ENCODE data around the gene C6orf62.
"Not testable (repeated sequence)": the region's sequence is repeated elsewhere in the genome, so short reads cannot be mapped to it uniquely, and the experiment has no call there.

C6orf62 gene

DNA sequence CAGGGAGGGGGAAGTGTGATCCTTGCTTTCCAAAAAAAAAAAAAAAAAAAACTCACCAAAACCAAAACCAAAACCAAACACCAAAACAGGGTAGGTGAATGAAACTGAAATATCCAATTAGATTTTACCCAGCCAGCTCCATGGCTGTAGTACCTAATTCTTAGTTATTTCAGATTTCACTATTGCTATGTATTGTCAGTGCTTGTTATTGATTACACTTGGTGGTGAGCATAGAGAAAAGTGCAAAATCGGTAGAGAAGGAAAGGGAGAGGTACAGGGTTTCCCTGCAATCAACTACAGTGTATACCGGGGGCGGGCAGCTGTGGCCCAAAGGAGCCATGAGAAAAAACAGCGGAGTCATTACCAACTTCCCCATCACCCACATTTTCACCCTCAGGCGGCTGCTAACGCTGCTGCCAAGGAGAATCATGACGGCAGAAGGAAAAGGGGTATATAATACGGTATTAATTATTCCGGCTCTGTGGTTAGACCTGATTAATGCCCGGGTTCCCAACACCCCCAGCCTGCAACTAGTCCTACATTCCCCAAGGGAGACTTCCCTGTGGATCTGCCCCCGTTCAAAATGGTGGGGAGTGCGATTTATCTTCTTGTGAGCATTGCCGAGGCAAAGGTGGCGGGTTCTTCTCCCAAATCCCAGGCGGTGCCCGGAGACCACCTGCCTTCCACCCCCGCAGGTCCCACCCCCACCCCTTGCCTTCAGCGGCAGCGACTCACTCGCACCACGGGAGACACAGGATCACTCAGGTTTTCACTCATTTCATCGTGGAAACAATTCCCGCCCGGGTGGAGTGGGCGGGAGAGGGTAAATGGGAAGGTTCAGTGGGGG lies at the start of gene C6orf62:
Gene C6orf62 (minus strand): TSS at position 30 of the 847 bp plus-strand sequence. CDS start 486 bp downstream, outside the sequence.
- DNase-seq, result peak; percentile 66

DNA sequence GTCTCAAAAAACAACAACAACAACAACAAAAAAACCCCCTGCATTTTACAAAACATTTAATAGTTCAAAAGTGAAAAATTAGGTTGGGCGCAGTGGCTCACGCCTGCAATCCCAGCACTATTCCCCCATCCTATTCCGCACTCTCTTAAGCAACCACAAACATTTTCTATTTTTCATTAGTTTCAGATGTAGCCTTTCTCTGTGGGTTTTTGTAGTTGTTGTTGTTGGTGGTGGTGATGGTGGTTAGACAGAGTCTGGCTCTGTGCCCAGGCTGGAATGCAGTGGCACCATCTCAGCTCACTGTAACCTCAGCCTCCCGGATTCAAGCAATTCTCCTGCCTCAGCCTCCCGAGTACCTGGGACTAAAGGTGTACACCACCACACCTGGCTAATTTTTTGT lies 49.4 kb upstream of the C6orf62 start:
- DNase-seq, result peak; percentile 29

DNA sequence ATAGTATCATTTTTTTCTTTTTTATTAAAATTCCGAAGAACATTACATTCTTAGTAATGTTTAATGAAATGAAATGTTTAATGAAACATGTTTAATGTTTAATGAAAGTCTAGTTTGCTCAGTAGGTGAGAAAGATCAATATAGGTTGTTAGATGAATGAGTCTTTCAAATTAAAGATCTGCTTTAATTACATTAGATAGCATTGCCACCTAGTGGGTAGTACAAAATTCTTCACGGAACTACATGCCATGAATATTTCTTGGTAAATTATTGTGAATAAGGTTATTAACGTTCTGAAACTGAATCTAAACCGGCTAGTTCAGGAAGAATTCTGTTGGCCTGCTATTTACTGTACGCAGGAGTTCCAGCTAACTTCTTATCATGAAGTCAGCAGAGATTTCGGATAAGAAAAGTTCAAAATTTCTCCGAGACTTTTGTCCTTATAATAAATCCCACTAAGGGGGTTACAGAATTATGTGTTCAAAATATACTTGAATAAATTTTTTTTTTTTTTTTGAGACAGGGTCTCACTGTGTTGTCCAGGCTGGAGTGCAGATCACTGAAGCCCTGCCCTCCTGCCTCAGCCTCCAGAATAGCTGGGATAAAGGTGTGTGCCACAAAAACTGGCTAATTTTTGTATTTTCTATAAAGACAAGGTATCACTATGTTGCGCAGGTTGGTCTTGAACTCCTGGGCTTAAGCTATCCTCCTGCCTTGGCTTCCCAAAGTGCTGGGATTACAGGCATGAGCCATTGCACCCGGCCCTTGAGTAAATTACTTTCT lies 47.9 kb upstream of the C6orf62 start:
- DNase-seq, result peak; percentile 29

DNA sequence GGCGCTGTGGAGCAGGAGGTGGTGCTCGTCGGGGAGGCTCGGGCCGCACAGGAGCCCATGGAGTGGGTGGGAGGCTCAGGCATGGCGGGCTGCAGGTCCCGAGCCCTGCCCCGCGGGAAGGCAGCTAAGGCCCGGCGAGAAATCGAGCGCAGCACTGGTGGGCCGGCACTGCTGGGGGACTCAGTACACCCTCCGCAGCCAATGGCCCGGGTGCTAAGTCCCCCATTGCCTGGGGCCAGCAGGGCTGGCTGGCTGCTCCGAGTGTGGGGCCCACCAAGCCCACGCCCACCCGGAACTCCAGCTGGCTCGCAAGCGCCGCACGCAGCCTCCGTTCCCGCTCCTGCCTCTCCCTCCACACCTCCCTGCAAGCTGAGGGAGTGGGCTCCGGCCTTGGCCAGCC lies 47.0 kb upstream of the C6orf62 start:
- not testable (repeated sequence) for DNase-seq

DNA sequence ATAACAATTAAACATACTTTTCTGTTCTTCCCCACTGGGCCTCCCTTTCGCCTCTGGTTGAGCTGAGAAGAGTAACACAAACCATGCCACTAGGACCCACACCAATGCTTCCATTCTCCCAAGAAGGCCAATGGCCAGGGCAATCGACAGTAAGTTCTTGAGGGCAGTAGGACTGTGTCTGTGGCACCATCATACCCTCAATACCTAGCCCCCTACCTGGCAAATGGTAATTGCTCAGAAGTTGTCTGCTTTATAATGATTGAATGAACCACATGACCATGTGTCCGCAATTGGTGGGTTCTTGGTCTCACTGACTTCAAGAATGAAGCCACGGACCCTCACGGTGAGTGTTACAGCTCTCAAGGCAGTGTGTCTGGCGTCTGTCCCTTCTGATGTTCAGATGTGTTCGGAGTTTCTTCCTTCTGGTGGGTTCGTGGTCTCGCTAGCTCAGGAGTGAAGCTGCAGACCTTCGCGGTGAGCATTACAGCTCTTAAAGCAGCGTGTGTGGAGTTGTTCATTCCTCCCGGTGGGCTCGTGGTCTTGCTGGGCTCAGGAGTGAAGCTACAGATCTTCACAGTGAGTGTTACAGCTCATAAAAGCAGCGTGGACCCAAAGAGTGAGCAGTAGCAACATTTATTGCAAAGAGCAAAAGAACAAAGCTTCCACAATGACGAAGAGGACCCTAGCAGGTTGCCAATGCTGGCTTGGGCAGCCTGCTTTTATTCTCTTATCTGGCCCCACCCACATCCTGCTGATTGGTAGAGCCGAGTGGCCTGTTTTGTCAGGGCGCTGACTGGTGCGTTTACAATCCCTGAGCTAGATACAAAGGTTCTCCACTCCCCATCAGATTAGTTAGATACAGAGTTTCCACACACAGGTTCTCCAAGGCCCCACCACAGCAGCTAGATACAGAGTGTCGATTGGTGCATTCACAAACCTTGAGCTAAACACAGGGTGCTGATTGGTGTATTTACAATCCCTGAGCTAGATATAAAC lies 46.2 kb upstream of the C6orf62 start:
- DNase-seq, result not testable (repeated sequence)

DNA sequence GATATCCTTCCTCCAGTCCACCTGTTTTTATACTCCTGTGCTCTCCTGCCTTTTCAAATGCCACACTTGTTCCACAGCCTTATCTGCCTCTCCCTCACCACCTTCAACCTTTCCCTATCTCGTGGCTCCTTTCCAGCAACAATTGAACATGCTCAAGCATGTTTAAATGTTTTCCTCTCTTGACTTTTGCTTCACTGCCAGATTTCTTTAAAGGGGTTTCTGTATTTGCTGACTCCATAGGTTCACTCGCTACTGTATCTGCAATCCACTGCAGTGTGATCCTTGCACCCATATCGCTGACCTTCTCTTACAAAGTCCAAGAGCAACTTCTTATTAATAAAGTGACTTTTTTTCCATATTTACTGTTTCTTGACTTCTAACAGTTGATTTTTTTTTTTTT lies 44.6 kb upstream of the C6orf62 start:
- no peak for DNase-seq

DNA sequence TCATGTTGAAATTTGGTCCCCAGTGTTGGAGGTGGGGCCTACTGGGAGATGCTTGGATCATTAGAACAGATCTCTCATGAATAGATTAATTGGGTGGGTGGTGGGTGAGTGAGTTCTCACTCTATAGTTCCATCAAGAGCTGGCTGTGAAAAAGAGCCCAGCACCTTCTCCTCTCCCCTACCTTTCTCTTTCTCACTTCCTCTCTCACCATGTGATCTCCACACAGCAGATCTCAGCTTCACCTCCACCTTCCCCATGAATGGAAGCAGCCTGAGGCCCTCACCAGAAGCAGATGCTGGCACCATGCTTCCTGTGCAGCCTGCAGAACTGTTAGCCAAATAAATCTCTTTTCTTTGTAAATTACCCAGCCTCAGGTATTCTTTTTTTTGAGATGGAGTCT lies 42.9 kb upstream of the C6orf62 start:
- DNase-seq, result no peak

DNA sequence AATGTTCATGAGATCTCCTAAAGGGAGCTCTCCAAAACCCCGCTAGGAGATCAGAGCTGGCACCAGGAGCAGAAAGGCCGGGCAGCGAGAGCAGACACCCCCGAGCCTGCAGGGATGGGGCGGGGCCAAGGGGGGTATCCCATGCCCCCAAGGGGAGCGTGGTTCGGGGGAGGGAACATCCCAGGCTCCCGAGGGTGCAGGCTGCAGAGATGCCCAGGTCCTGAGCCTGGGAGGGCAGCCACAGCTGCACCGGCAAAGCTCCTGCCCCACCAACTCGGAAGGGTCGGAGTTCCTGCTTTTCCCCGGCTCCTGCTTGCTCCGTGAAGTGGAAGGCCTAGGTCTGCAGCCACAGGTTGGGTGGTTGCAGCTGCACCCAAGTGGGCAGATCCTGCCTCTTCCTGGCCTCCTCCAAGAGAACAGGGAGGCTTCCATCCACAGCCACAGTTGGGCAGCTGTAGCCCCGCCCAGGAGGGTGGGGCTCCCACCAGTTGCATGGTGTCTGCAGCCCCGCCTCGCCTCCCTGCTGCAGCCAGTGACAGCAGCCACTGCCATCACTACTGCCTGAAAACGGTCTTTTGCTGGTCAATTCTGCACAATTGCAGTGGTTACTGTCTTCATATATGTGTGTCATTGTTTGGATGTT lies 42.4 kb upstream of the C6orf62 start:
- no peak for DNase-seq

DNA sequence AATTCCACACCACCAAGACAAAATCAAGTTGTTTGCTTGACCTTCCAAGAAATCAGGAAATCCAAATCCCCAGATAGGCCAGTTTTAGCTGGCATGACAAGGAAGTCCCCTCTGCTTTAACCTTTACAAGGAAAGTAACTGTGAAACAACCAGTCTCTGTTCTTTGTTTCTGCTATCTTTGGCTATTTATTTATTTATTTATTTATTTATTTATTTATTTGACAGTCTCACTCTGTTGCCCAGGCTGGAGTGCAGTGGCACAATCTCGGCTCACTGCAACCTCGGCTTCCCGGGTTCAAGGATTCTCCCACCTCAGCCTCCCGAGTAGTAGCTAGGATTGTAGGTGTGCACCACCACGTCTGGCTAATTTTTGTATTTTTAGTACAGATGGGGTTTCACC lies 41.3 kb upstream of the C6orf62 start:
- no peak for DNase-seq

DNA sequence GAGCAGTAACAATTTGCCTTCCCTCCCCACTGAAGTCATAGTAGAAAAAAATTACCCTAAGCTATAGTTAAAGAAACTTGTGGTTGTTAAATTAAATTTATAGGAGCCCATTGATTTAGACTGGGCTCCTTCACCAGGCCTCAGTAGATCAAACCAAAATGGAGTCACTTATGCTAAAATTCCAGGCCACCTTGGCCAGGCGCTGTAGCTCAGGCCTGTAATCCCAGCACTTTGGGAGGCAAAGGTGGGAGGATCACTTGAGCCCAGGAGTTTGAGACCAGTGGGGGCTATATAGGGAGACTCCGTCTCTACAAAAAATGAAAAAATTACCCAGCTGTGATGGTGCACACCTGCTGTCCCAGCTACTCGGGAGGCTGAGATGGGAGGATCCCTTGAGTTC lies 40.8 kb upstream of the C6orf62 start:
- no peak for DNase-seq

DNA sequence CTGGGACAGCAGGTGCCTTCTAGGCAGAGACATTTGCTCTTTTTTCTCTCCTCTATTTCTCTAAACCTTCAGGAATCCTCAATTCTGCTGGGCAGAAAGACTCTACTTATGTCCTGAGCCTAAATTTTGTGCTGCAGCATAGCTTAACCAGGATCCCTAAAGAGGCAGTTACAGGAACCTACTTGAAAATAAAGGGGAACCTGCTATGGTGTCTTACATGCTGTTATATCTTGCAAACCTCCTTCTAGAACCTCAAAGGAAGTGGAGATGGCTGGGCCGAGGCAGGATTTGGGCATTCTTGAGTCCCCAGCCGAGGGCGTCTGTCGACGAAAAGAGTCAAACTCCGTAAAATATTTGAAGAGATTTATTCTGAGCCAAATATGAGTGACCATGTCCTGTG lies 38.7 kb upstream of the C6orf62 start:
- no peak for DNase-seq

DNA sequence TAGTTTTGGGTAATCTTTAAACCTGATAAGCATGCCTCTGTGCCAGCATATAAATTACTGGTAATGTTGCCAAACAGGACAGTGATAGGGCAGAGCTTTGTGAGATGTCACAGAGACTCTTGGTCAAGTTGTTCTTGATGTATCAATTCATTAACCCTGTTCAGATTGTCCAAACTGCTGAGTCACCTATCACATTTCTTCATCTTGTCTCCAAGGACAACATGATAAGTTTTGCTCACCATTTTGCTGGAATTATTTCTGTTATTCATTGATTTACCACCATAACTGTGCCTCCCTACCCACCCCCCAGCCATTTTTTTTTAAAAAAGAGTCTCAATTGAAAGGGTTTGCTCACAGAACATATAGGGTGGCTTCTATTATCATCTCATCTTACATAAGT lies 36.3 kb upstream of the C6orf62 start:
- no peak for DNase-seq

DNA sequence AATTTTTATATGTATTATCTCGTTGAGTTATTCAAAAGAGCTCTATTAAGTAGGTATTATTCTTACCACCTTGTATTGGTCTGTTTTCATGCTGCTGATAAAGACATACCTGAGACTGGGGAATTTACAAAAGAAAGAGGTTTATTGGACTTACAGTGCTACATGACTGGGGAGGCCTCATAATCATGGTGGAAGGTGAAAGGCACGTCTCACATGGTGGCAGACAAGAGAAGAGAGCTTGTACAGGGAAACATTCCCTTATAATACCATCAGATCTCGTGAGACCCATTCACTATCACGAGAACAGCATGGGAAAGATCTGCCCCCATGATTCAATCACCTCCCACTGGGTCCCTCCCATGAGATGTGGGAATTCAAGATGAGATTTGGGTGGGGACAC lies 35.4 kb upstream of the C6orf62 start:
- not testable (repeated sequence) for DNase-seq

DNA sequence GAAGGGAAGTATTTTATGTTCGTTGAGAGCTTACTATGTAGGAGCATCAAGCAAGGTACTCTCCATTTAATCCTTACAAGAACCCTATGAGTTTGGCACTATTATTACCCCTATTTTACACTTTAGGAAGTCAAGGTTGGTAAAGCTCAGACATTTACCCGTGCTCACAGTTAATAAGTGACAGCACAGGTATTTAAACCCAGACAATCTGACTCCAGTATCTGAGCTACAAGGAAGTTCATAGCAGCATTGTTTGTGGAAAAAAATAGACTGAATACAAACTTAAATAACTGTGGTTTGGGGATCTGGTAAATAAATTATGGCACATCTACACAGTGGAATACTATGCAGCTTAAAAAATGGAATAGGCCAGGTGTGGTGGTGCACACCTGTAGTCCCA lies 34.6 kb upstream of the C6orf62 start:
- no peak for DNase-seq

DNA sequence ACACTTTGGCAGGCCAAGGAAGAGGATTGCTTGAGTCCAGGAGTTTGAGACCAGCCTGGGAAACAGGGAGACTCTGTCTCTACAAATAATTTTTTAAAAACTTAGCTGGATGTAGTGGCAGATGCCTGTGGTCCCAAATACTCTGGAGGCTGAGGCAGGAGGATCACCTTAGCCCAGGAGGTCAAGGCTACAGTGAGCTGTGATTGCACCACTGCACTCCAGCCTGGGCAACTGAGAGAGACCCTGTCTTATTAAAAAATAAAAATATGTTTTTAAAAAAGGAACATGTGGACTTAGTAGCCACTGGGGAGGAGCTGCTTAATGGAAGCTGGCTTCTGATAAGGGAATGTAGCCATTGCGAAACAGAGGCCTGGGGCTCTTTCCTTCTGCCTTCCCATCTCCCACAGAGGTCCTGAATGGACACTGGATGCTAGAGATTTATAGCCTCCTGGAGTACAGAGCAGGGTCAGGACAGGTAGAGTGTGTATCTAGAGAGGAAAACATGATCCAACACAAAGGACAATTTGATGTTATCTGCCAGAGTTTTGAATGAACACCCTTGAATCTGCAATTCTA lies 34.1 kb upstream of the C6orf62 start:
- peak; percentile 33 for DNase-seq

DNA sequence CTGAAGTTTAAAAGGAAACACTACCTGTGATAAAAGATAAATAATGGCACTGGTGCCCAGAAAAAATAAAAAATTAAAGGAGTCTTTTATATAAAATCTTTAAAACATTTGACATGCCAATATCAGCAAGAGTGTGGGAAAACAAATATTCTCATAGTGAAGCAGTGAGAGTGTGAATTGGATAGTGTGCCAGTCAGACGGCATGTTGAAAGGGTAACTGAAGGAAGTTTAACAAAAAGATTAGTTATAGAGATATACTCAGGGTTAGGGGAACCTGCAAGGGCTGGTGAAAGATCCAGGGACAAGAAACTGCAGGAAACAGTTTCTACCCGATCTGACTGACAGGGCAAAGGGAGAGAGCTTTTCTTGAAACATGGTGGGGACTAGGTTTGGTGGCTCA lies 33.5 kb upstream of the C6orf62 start:
- no peak for DNase-seq

DNA sequence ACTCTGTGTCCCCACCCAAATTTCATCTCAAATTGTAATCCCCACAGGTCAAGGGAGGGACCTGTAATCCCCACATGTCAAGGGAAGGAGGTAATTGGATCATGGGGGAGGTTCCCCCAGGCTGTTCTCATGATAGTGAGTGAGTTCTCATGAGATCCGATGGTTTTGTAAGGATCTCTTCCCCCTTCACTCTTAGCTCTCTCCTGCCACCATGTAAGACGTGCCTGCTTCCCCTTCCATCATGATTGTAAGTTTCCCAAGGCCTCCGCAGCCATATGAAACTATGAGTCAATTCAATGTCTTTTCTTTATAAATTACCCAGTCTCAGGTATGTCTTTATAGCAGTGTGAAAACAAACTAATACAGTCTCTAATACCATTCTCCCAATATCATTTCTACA lies 31.9 kb upstream of the C6orf62 start:
- DNase-seq, result not testable (repeated sequence)

DNA sequence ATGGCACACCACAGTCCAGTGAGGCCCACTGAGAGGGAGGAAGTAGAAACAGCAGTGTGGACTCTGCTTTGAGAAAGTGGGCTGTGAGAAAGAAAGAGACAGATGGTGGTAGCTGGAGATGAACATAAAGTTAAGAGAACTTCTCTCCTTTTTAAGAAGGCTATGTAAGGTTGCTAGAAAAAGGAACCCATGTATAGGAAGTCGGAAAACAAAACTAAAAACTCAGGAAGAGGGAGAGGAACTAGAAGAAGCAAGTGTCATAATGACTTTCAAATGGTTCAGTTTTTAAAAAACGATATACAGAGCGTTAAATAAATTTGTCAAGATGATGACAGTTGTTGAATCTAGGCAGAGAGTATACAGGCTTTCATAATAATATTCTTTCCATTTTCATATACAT lies 30.3 kb upstream of the C6orf62 start:
- DNase-seq, result no peak

DNA sequence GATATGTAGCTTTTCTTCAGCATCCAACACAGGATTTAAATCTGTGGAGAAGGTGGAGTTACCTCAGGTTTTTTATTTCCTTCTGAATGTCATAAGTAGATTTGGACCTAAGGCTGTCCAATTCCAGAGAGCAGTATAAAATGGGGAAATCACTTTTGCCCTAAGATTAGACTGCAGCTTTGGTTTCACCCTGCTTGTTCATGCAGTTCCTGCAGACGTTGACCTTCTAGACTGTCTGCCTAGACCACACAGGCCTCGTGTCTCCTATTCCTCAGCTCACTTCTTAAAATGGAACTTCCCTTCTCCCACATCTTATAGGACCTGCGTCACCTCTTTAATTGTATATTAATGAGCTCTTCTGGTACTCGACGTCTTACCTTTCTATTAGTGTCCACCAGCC lies 26.0 kb upstream of the C6orf62 start:
- no peak for DNase-seq

DNA sequence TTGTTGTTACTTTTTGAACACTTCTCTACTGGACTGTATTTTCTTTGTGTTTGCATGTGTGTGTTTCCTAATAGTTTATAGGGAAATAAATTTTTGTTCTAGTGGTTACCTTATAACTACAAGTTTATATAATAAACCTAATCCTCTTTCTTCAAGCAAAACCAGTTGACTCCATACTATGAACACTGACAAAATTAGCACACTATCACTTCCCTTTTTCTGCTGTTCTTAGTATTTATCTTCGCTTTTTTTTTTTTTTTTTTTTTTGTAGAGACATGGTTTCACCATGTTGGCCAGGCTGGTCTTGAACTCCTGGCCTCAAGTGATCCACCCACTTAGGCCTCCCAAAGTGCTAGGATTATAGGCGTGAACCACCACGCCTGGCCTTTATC lies 25.0 kb upstream of the C6orf62 start:
- DNase-seq, result no peak

DNA sequence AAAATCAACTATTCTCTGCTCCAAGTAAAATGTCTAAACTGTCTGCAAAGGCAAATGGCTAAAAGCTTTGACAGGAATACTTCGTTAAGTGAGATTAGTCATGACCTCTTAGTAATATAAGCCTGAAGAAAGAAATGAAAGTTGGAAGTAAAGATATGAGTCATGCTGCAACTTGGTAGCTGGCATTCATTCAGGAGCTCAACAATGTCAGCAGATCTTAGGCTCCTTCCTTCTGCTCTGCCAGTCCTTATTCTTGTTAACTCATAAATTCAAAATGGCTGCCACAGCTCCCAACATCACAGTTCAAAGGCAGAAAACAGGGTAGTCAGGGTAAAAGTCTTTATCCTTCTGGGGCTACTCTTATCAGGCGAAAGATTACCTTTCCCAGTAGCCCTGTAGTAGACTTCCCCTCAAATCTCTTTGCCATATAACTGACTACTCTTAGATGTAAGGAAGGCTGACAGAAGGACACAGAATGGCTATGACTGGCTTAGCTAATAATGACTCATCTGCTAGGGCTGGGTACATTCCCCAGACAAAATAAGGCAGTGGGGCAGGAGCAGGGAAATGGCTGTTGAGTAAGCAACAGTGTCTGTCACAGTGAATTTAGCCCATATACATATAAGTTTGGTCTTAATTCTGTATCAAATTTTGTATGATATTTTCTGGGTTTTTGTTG lies 24.4 kb upstream of the C6orf62 start:
- peak; percentile 97 for DNase-seq

Data from EL (cell line).